ENCODE data around the gene PPFIBP2.
"Not testable (repeated sequence)": the region's sequence is repeated elsewhere in the genome, so short reads cannot be mapped to it uniquely, and the experiment has no call there.

Gene PPFIBP2

DNA sequence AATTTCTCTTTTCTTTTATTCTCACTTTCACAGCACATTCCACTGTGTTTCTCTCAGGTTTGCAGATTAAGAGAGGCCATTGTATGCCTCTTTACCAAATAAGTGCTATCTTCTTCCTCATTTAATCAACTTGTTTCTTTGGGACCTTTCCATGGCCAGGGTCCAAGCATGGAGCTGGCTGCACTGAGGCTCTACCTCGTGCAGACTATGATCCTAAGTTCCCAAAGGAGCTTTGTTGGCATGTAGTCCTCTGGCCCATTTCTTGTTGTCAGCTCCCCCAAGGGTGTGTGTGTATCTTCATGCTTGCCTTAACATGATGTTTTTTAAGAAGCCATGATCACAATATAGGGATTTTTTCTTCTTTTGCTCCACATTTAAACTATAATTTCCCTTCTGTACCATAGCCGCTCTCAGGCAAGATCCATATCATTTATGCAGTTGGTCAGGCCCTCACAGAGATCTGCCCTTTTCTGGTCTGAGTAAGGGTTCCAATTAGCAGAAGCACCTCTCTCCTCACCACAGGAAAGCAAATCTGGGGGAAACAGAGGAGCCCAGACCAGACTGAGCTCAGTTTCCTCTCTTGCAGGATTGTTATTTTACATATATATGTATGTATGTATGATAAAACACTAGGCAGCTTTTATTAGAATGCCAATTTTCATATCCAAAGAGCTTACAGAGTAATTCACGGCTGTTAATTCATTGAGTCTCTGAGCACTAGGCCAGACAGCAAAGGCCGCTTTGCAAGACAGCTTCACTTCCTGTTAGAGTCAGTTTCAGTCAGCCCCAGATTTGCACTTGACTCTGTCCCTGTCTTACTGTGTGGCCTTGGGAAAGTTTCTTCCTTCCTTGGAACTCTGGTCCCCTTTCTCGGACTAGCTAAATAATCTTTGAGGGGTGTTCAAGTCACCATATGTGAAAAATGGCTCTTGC lies 125.2 kb downstream of the PPFIBP2 start:
- no peak for DNase-seq

DNA sequence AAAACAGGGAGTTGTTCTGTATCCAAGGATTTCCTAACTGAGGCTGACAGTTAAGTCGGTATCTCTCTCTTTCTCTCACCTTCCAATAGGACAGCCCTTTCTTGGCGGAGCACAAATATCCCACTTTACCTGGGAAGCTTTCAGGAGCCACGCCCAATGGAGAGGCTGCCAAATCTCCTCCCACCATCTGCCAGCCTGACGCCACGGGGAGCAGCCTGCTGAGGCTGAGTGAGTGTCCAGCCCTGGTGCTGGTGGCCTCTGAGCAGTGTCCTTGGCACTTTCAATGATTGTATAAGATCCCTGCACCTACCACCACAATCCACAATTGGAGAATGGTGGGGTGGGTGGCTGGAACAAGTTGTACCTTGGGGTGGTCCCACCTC lies 125.8 kb downstream of the PPFIBP2 start:
- DNase-seq = no peak

DNA sequence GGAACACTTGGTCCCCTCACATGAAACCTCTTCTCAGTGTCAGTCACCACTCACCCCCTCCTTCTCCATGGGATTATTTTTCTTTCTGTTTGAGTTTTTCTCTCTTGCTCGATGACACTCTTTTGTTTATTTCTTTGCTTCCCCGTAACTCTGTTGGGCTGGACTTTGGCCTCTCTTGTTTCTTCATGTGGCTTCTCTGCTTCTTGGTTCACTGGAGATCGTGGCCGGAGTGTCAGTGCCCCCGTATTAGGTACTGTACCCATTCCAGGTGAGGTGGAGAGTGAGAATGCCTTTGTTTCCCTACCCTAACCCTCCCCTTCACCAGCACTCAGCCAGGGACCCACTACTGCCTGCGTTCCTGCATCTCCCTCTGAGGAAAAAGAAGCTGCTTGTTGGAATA lies 127.0 kb downstream of the PPFIBP2 start:
- no peak for DNase-seq

DNA sequence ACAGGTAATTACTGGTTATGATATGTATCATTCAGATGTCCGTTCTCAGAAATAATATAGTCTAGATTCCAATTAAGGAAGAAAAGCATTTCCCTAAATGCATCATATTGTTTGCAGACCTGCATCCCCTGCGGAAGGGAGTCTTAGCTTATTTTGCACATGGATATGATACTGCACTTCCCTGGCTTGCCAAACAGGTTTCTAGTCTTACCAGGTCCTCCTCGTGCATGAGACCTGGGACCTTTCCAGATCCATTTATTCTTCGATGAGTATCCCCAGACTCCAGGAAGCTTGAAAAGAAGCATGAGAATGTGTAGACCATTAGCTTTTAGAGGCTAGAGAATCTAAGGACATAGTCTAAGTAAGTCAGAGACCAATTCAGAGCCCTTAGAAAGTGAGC lies 128.9 kb downstream of the PPFIBP2 start:
- no peak for DNase-seq

DNA sequence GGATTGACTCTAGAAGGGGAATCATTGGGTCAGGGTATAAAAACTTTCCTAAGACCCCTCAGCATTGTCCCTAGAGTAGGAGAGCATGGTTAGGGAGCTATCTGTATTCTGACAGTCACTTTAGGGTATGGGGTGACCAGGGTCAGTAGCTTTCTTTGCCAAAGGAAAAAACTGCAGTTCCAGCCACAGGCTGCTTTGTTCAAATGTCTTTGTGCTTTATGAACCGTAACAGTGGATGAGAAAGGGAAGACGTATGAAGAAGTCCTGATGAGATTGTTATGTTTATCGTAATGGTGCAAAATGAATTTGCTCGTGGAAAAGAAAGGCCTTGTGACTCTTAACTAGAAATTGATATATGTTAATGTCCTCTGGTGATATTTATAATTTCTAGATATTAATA lies 129.5 kb downstream of the PPFIBP2 start:
- DNase-seq = no peak

DNA sequence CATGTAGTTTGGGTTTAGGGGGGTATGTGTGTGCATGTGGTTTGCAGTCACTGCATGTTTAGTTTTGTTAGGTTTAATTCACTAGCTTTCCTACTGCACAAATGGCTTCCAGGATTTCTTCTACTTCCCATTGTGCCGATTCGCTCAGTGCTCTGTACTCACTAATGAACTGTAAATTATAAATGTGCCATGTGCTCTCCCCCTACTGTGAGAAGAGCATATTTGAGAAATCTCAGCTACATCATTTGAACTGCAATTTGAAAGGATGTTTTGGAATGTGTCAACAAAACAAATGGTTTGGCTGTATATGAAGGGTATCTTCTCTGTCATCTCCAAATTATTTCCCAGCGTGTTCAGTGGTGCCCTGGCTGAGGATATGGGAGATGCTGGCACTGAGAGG lies 131.4 kb downstream of the PPFIBP2 start:
- no peak for DNase-seq

DNA sequence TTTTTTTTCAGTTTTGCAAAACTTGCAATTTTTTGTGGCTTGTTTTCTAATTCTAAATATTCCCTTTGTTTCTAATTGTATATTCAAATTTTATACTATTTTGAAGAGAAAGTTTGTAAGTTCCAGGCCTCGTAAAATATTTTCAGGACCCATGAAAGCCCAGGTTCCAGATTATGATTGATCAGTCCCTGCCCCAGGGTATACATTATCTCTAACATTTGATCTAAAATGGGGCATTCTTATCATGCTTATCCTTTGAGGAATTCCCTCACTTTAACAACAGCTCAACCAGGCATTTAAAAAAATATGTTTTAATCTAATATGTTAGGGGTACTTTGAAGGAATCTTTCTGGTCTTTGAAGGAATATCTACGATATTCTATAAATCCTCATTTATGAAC lies 133.1 kb downstream of the PPFIBP2 start:
- DNase-seq = no peak

DNA sequence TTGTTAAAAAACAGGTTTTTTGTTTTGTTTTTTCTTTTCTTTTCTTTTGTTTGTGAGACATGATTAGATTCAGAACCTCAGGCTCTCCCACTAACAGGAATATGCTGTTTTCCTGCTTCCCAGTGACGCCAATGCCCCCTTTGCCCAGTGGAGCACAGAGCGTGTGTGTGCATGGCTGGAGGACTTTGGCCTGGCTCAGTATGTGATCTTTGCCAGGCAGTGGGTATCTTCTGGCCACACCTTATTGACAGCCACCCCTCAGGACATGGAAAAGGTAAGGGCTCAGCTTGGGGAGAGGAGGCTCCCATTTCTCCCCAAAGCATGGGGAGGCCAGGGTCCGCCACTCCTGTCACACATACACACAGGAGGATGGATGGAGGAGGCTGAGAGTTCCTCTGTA lies 134.5 kb downstream of the PPFIBP2 start:
- no peak for DNase-seq

DNA sequence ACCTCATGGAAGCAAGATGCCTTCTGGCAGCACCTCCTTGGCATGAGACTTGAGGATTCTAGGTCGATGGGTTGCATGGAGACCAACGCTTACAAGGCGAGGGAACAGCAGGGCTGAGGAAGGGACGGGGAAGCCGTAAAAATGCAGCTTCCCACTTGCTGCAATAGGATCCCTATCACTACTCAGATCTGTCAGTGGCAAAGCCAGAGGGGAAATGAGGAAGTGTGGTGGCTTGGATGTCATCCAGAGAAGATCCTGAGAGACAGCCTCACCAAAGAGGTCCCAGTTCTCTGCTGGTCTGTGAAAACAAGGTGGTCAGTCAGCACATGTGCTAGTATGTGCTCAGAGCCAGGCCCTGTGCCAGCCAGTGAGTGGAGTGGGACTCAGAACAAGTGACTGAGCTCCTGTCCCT lies 137.3 kb downstream of the PPFIBP2 start:
- no peak for DNase-seq

DNA sequence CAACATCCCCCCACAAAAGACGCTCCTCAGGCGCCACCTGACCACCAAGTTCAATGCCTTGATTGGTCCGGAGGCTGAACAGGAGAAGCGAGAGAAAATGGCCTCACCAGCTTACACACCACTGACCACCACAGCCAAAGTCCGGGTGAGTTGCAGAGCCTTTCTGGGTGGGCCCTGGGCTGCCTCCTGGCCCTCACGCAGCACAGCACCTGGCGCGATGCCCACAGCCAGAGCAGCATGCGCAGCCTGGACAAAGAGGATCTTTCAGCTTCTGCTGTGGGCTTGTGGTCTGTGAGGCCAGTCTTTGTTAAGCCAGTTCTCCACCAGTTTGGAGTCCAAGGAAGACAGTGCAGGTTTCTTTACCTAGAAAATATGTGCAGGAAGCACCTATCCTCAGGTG lies 137.9 kb downstream of the PPFIBP2 start:
- DNase-seq = no peak

DNA sequence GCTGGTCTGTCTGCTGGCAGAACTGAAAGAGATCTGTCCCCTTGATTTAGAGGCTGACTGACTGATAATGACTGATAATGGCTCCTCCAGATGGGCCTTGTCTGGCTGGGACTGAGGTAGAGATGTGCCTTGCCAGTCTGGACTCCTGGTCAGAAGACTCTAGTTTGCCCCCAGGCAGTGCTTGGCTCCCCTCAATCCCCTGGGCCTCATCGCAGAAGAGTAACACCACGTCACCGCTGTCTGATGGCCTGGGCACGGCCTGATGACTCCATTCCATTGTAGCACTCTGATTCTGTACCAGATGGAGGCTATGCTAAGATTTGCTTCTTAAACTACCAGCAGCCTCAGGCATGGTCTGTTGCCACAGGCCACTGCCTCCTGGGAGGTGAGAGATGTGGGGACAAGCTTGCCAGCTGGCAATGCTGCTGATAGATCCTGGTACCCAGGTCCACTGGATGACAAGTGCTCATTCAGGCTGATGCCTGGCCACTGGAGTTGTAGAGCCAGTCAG lies 140.5 kb downstream of the PPFIBP2 start:
- DNase-seq = no peak

DNA sequence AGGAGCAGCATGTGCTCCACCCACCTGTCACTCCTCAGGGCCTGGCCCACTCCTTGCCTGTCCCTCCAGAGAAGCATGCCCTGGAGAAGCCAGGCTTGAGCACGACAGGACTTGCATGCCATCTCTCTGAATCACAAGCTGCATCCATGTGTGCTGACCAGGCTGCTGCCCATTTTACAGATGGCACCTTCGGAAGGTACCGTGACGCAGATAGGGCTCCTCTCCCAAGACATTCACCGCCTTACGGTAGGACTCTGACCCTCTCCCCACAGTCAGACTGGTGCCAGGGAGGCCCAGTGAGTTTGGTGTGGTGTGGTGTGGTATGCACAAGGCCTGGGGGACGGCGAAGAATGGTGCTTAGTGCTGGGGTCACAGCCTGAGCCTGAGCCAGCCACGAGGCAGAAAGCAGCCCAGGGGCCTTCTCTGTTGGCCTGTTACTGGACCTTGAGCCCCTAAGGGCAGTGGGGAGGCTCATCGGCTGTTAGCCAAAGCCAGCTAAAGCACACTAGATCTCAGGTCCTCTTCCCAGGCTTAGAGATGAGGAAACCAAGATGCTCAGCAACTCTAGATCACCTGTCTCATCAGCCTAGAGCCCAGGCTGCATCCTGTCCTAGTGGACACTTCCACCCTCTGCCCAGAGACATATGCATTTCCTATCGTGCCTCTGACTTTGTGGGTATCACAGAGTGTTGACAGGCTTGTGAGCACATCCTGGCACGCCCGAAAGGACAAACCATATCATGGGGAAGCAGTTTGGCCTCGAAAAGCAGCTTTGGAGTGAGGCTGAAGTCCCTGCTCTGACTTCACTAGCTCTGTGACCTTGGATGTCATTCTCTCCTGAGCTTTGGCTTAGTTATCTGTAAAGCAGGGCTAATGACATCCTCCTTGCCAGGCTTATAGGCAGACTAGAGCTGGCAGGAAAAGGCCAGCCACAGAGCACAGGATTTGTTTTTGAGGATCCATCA lies 141.7 kb downstream of the PPFIBP2 start:
- no peak for DNase-seq

DNA sequence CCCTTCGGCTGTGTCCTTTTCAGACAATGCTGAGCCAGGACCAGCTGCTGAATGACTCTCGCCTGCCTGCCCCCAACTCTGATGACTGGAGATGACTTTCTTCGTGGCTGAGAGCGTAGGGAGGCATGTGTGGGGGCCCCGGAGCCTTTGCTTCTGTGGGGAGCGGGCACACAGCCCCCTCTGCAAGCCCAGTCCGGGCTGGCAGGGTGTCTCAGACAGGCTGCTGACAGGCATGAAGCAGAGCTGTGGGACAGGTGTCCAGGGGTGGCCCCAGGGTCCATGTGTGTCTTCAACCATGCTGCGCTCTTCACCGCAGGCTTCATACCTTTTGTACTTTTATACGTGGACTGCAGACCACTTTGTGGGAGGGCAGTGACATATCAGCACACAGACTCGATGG lies 142.9 kb downstream of the PPFIBP2 start:
- no peak for DNase-seq

DNA sequence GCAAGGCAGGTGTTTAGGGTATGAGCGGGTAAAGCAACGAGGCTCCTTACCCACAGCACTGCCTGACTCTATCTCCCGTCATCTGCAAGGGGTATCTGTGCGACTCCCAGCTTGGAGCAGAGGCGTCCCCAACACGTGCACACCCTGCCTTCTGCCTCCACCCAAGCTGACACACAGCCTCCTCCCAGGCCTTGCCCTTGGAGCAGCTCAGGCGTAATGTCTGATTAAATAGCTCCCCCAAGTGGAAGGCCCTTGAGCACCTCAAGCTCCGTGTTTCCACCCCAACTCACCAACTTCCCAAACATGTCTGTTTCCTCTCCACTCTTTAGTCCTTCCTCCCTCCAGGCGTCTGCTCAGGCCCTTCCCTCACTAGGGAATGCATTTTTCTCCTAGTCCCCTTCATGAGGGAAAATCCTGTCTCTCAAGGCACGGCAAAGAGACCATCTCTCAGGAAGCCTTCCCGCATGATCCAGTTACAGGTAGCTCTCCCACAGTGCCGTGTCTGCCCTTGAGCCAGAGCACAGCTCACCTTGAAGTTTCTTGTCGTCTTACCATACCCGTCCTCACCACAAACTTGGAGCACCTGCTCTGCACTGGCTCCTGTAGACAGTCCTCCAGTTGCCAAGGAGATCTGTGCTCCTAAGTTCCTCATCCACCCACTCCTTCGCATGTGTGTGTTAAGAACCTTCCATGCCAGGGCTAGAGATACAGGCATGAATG lies 143.7 kb downstream of the PPFIBP2 start:
- peak in 1 of 2 experiments; percentile 15 for DNase-seq

DNA sequence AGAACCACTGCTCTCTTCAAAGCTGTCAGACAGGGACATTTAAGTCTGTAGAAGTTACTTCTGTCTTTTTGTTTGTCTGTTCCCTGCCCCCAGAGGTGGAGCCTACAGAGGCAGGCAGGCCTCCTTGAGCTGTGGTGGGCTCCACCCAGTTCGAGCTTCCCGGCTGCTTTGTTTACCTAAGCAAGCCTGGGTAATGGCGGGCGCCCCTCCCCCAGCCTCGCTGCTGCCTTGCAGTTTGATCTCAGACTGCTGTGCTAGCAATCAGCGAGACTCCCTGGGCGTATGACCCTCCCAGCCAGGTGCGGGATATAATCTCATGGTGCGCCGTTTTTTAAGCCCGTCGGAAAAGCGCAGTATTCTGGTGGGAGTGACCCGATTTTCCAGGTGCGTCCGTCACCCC lies 149.7 kb downstream of the PPFIBP2 start:
- DNase-seq = not testable (repeated sequence)

DNA sequence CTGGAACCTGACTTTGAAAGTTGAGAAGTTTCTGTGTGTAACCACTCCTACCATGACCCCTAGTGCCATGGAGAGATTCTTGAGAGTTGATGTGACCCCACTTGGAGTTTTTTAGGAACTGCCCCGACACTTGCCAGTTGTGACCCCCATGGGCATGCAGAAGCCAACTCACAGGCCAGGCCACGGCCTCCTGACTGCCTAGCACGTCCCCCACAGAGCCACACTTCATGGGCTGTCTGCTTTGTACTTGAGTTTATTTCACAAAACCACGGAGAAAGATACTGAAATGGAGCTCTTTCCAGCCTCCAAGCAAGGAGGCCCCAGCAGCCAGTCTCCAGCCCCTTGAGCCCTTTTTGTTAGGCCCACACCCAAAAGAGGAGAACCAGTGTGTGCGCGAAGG lies 151.1 kb downstream of the PPFIBP2 start:
- DNase-seq = no peak

DNA sequence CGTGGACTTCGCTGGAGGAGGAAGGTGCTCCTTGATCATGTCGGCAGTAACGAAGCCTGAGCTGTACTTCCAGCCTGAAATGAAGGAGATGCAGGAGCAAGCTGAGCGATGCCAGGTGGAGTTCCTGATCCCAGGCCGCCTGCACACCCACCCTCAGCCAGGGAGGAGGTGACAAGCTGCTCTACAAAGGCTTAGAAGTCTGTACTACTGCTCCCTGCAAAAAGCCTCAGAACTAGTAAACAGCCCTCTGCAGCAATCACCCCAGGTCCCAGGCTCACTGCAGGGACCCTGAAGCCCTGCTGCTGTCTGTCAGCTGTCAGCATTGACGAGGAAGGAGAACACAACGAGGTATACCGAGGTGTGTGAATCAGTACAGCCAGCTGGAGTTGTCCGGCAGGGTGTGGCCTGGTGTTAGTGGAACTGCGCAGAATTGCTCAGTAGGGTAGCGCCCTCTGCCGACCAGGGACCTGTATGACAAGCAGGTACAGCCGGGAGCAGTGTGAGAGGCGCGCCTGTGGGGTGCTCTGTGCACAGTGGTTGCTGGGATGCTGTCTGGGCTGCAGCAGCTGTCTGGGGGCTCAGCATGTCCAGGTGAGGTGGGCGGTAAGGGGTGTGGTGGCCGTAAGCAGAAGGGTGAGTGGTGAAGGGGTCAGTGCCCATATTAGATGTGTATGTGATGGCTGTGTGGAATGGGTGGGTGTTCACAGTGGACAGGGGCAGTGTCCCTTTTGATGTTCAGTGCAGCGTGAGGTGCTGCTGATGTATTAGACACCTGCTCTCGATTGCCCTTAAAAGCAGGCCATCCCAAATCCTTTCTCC lies 151.9 kb downstream of the PPFIBP2 start:
- DNase-seq = peak in 1 of 2 experiments; percentile 2

DNA sequence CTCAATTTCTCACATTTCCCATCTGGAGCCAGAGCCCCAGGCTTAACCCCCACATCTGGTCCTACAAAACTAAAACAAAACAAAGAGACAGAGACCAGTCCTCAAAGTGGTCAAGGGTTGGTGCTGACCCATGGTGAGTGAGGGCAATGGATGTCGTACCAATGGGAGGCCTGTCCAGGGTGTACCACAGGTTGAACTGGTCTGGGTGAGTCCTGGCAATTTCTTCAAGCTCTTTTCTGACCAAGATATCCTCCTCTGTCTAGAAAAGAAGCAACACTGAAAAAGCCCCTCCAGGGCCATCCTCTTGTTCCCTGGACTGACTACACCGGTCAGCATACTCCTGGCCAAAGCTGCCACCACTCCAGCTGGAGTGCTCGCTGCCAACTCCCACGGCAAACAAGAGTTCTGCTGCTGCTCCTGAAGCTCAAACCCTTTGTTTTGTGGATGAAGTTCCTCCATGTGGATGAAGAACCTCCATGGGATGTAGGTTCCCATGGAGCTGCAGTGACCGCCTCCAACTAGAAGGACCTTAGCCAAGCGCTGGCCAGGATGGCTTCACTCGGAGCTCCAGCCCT lies 152.6 kb downstream of the PPFIBP2 start:
- no peak for DNase-seq

DNA sequence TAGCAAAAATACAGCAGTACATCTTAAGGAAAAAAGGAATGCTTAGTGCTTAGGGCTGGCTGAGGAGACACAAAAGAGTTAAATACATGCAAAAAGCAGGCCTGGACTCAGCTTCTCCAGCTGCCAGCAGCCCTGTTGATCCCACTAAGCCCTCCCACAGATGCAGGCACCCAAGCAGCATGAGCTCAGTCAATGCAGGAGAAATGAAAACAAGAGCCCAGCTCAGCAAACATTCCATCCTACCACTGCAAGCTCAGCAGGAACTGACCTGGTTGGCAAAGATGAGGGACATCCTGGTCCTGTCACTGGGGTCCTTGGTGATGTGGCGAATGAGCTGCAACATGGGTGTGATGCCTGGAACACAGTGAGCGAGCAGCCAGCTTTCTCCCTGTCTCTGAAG lies 153.7 kb downstream of the PPFIBP2 start:
- DNase-seq = no peak

DNA sequence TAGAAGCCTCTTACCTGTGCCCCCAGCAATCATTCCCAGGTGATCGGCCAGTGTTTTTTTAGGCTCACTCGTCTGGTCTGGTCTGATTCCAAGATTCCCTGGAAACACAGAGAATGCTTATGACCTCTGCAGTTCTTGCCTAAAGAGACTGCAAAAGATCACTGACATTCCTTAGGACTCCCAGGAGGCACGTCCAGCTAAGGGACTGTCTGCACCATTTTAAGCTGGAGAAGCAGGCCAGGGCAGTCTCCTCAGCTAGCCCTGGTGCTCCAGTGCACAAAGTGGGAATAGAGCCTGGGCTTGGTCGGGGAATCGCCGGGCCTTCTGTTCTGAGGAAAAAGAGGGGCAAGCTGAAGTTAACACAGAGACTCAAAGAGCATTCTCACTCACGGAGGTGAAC lies 154.7 kb downstream of the PPFIBP2 start:
- DNase-seq = no peak

DNA sequence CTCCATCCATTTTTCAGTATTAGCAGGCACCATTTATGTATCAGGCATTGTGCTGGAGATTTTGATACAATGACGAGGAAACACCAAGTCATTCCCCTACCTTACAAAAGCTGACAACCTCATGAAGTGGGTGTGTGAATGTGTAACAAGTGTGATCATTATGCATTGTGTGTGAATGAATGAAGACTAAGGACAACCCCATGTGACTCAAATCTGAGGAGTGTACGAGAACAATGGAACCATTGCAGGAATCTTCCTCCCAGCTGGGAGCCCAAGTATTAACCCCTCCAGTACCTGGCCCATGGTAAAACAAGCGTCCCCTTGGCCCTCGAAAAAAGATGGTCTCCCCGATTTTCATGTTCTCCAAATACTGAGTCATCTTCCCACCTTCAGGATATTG lies 155.1 kb downstream of the PPFIBP2 start:
- no peak for DNase-seq

DNA sequence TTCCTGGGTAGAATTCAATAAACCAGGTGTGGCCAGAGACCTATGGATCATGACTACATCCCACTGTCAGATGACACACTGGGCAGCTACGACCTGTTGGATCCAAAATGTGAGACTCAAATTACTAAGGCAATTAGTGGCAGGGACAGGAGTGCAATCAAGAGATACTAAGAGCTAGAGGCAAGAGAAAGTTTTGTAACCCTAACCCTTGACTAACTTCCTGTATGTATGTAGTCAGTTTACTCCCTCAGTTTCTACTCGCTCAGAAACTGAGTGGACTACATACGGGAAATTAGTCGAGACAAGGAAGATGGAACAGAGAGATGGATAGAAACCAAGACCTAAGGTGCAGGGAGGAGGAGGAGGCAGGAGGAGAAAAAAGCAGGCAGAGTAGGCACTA lies 156.8 kb downstream of the PPFIBP2 start:
- DNase-seq = no peak

Measured in SHP77 (cell line).